Daoy (cell line): ENCODE results near the gene RLIM. TPM values are rescaled to one million over a fixed set of nuclear protein-coding genes. Genes with fewer than 3 reads are reported as not detected.

Experiments
- DNase-seq: peaks from one replicate; pipeline ENCODE4 v3.0.0-alpha.2; 2015; ENCODE audit warnings: low read depth
- total RNA-seq: library from RNA; depleted of rRNA; stranded (reverse); fragments of >200 nt; shearing (Covaris generic); gene quantifications from 2 replicates; pipeline ENCODE4 v1.2.3, GENCODE V29; 2014; rRNA removed

The RLIM gene
- total RNA-seq, 1 experiment from 2014 or later, result 41.1 TPM

GRCh38 chrX:74536152-74536831, 78.1 kb downstream of the RLIM start:
- peak; percentile 88 for DNase-seq

- peak; percentile 77 for DNase-seq
Measured at GRCh38 chrX:74535408-74536151, 78.8 kb downstream of the RLIM start.

Other genes with a start within 250 kb of the RLIM start
- 5.8 and 7.5 TPM in 2 replicates for gene SLC16A2, start 193.1 kb downstream of the RLIM start, total RNA-seq